Mucosa of descending colon (tissue), 3 donors: ENCODE results near the gene SLC1A2. TPM values are rescaled to one million over a fixed set of nuclear protein-coding genes. Genes with fewer than 3 reads are reported as not detected.

Experiments
- ATAC-seq: fragments of 200-7000 bp; cut with Tn5 transposase; one replicate; pipeline ENCODE4 v1.9.1; 2020; ENCODE audit warnings: mild to moderate bottlenecking, moderate library complexity
- DNase-seq, 3 donors: peaks; one replicate each; pipeline ENCODE4 v3.0.0-alpha.2; 2020
- H3K36me3 ChIP-seq: fragments of 200-600 bp; one replicate; pipeline ENCODE4 v1.8.0; 2021; ENCODE audit warnings: low read depth, mild to moderate bottlenecking
- H3K4me1 ChIP-seq: fragments of 200-600 bp; one replicate; pipeline ENCODE4 v1.8.0; 2021; ENCODE audit warnings: low read depth, mild to moderate bottlenecking
- H3K4me3 ChIP-seq: fragments of 200-600 bp; one replicate; pipeline ENCODE4 v1.8.0; 2021; ENCODE audit warnings: mild to moderate bottlenecking
- H3K9me3 ChIP-seq: fragments of 200-600 bp; one replicate; pipeline ENCODE4 v1.8.0; 2021; ENCODE audit warnings: mild to moderate bottlenecking
- intact Hi-C, 2 donors: fragments of 100-400 bp; cut with DNase I in 1 of 2; cut with micrococcal nuclease in 1 of 2; formaldehyde crosslinking; loops; one replicate each; pipeline versions ENCODE4 v1.11.0 to v1.11.1; 2022; cut with DNase I, micrococcal nuclease
- total RNA-seq, 3 donors: library from RNA; stranded (reverse); fragmentation: NEBNext Ultra II Directional in 2 of 3; extraction: Animal tissue kit (Norgen Biotek cat#: 25700) in 2 of 3; gene quantifications; one replicate each; pipeline versions ENCODE4 v1.2.1 to v1.2.4, GENCODE V29; 2021 to 2023
- TF ChIP-seq, protein P1 (sequence below): fragments of 200-600 bp; IDR thresholded peaks from one replicate; pipeline ENCODE4 v1.8.0; 2022; ENCODE audit warnings: antibody characterized with exemption, mild to moderate bottlenecking
- donor health status: DM: no; HTN: no; CAD: no; lungs with moderate emphysema.
- donor health status: DM: no; HTN: no; CAD: no.
- donor health status: DM: no; HTN: yes; CAD: no.

SLC1A2 gene
- total RNA-seq, 3 donors from 2014 or later: 0.12 to 1.1 (median 0.32) TPM

DNA sequence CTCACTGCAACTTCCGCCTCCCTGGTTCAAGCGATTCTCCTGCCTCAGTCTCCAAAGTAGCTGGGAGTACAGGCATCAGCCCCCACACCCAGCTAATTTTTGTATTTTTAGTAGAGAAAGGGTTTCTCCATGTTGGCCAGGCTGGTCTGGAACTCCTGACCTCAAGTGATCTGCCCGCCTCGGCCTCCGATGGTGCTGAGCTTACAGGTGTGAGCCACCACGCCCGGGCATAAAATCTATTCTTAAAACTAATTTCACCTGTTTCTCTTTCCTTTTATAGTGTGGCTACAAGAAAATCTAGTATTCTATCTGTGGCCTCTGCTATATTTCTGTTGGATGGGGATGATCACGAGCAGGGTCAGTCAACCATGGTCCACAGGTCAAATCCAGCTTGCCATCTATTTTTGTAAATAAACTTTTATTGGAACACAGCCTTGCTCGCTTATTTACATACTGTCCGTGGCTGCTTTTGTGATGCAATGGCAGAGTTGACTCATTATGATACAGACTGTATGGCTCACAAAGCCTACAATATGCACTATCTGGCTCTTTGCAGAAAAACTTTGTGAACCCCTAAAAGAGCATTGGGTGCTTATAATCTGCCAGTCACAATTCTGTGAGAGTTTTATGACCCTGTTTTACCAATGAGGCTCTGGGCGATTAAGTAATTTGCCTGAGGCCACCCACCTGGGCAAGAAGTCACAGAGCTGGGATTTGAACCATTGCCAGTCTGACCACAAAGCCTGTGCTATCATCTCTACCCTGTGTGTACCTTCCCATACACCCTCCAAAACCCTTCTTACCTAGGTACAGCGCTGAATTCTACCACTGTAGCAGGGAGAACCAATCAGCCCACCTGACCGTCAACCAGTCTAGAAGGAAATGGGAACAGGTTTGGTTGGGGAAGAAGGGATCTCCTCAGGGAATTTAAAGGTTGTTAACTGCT is 28.3 kb downstream of the SLC1A2 start:
- H3K36me3 ChIP-seq: no peaks in the 10 kb centered on the region
- intact Hi-C loops: loop anchor here (5.0 to 10.0 kb wide), 4 partner anchors 394 to 466 kb away; no protein-coding TSS in a partner anchor
- TF ChIP-seq, protein P1, sequence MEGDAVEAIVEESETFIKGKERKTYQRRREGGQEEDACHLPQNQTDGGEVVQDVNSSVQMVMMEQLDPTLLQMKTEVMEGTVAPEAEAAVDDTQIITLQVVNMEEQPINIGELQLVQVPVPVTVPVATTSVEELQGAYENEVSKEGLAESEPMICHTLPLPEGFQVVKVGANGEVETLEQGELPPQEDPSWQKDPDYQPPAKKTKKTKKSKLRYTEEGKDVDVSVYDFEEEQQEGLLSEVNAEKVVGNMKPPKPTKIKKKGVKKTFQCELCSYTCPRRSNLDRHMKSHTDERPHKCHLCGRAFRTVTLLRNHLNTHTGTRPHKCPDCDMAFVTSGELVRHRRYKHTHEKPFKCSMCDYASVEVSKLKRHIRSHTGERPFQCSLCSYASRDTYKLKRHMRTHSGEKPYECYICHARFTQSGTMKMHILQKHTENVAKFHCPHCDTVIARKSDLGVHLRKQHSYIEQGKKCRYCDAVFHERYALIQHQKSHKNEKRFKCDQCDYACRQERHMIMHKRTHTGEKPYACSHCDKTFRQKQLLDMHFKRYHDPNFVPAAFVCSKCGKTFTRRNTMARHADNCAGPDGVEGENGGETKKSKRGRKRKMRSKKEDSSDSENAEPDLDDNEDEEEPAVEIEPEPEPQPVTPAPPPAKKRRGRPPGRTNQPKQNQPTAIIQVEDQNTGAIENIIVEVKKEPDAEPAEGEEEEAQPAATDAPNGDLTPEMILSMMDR: no peak
- no peaks in the 10 kb centered on the region for H3K9me3 ChIP-seq
- ATAC-seq (peak; percentile 87), DNase-seq (peak; percentile 31 to 53 (median 51))
- H3K4me3 ChIP-seq: no peak overlapping the region
- peaks cover 19% of the 10 kb centered on the region for H3K4me1 ChIP-seq

DNA sequence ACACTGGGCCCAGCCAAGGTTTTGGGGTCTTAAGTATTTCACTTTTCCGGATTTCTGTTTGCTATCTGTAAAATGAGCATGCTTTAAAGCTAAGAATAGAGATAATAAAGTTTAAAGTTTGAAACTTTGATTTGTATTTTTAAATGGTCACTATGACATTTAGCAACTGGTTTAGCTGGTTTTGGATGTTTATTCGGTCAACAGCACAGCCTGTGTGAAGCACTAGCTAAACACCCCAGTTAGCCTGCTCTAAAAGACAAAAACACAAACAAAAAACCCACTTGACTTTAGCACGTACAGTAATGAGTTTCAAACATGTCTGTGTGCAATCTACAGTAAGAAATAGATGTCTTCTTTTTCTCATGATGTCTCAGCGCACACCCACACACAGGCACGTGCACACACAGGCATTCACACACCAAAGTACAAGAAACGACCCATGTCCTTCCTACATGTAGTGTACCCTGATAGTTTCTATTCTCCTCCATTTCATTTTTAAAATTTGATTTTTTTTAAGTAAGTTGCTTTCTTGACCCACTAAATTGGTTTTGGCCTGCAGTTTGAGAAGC is 29.4 kb downstream of the SLC1A2 start:
- no peaks in the 10 kb centered on the region for H3K9me3 ChIP-seq
- no peaks in the 10 kb centered on the region for H3K36me3 ChIP-seq
- no peak for DNase-seq
- intact Hi-C loops: loop anchor here (5.0 to 10.0 kb wide), 4 partner anchors 393 to 465 kb away; no protein-coding TSS in a partner anchor
- TF ChIP-seq, protein P1: no peak
- peaks cover 19% of the 10 kb centered on the region for H3K4me1 ChIP-seq
- no peak overlapping the region for H3K4me3 ChIP-seq
- peak; percentile 36 for ATAC-seq

DNA sequence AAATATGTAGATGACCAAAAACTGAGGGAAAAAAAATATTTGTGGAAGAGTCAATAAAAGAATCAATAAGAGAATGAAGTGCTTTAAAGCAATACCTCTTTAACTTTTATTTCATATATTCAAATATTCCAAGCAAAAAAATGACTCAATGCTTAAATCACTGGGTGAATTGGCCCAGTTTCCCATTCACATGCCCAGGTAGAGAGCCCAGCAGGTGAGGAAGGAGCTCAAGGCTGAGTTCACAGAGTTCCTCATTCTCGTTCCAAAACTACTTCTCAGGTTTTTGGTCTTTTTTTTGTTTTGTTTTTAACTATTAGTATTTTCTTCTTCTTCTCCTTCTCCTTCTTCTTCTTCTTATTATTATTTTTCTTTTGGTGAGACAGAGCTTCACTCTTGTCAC is 30.2 kb downstream of the SLC1A2 start:
- no peaks in the 10 kb centered on the region for H3K36me3 ChIP-seq
- intact Hi-C loops: no loop called here
- H3K4me3 ChIP-seq: no peak overlapping the region
- H3K4me1 ChIP-seq: peaks cover 19% of the 10 kb centered on the region
- TF ChIP-seq, protein P1: no peak
- no peaks in the 10 kb centered on the region for H3K9me3 ChIP-seq
- no peak for ATAC-seq
- no peak for DNase-seq

DNA sequence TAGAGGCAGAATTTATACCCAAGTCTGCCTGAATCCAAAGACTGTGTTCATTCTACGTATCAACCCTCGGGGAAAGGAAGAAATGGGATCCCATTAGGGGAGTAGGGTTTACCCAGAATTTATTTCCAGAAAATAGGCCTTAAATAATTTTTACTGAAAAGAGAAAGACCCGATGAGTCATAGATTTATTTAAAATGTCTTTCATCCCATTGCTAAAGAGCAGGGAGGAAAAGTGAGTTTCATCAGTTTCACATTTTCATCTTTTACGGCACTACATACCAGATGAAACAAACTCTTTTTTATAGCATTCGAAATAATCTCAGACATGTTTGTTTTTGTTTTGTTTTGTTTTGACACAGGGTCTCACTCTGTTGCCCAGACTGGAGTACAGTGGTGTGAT is 31.3 kb downstream of the SLC1A2 start:
- TF ChIP-seq, protein P1: no peak

DNA sequence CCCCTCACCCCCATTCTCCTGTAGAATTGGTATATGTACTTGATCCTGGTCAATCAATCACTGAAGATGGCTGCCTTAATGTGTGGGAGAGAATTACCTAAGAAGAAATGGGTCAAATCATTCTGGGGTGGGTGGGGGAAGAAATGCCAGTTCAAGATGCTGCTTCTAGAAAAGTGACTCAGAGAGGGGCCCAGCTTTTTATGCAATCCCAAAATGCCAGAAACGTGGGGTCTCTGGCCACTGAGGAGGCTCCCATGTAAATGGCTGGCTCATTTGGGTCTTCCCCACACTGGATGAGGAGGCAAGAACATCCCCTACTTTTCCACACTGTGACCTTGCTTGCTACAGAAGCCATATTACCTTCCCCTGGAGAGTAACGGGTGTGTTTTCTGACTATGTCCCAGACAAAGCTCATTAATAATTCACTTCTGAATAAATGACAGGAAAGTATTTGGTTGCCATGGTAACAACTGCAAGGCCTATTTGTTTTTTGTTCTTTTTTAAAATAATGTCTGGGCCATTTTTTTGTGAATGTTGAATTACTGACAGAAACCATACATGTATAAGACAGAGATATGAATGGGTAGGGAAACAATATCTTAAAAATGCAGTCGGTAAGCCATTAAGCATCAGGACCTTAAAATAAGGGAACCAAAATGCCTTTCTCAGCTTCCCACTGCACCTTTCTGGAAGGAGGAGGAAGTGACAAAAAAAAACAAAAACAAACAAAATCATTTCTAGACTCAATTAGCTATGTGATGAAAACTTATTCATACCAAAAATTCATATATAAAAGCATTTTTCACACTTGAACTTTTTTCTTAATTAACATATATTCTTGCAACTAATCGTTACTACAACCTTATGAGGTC is 32.0 kb downstream of the SLC1A2 start:
- Histone ChIP-seq H3K36me3 (no peaks in the 10 kb centered on the region), H3K4me3 (no peak overlapping the region), H3K9me3 (no peaks in the 10 kb centered on the region), H3K4me1 (peaks cover 18% of the 10 kb centered on the region)
- TF ChIP-seq, protein P1: no peak
- no peak for ATAC-seq
- intact Hi-C loops: no loop called here
- no peak for DNase-seq

More for the DNA sequence above, 31.3 kb downstream of the SLC1A2 start:
- no peaks in the 10 kb centered on the region for H3K36me3 ChIP-seq
- DNase-seq (no peak), ATAC-seq (no peak)
- peaks cover 19% of the 10 kb centered on the region for H3K4me1 ChIP-seq
- intact Hi-C loops: no loop called here
- H3K9me3 ChIP-seq: no peaks in the 10 kb centered on the region
- H3K4me3 ChIP-seq: no peak overlapping the region
